GM23248 (cell line): ENCODE results near the gene C1QTNF9B.

Experiments used
- EZH2 ChIP-seq: fragments of 200-600 bp; sonication (generic); IDR thresholded peaks from 2 replicates; pipeline ENCODE4 v1.6.1; 2018; ENCODE audit warnings: antibody characterized with exemption, mild to moderate bottlenecking; ENCODE audit not compliant: insufficient read depth, poor library complexity, severe bottlenecking
- EZH2phosphoT487 ChIP-seq: fragments of 200-600 bp; sonication (generic); IDR thresholded peaks from 2 replicates; pipeline ENCODE4 v1.6.1; 2018; ENCODE audit warnings: antibody characterized with exemption, moderate library complexity, mild to moderate bottlenecking, low read depth; ENCODE audit not compliant: insufficient read depth

DNA sequence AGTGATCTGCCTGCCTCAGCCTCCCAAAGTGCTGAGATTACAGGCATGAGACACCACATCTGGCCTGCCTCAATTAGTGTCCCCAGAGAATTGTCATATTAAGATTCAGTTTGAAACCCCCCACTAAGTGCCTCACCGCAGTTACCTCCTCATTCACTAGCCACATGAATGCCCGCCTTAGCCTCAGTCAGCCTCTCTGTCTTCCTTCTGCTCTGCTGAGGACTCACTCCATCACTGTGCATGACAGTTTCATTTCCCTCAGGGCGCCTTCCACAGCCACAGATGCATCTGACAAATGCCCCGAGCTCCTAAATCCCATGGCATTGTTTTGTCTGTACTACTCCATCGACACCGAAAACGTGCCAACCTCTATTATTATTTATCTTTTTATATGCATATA is 31.4 kb downstream of the C1QTNF9B start:
- TF ChIP-seq EZH2 (no peak), EZH2phosphoT487 (no peak)
